Measurements from ENCODE around the gene KSR1.
A peak's percentile ranks its signal among the peaks of the same experiment; 100 is the strongest.

Gene KSR1

DNA sequence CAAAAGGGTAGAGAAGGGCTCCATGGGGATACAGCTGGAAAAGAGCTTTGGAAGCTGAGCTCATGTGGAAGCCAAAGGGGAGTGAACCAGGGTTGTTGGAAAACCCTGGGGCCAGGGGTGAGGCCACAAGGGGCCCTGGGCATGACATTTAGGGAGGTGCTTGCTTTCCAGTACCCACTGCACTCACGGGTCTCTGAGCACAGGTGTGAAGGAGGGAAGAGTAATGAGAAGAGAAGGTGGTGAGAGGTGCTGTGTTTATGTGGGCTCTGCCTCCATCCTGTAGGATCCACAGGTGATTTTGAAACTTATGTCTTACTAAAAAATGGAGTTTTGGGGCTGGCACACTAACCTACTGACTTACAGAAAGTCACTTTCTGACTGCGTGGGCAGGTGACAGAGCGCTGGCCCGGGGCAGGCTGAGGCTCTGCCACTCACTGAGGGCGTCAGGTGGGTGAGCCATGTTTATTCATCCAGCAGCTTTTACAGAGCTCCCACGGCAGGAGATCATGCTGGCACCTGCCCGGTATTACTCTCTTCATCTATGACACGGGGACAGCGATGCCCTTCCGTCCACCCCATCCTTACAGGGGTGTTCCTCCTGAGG, 18.9 kb downstream of the KSR1 start:
- no peak for DNase-seq

GRCh38 chr17:27475981-27476895, 20.0 kb downstream of the KSR1 start:
- DNase-seq, result no peak

DNA sequence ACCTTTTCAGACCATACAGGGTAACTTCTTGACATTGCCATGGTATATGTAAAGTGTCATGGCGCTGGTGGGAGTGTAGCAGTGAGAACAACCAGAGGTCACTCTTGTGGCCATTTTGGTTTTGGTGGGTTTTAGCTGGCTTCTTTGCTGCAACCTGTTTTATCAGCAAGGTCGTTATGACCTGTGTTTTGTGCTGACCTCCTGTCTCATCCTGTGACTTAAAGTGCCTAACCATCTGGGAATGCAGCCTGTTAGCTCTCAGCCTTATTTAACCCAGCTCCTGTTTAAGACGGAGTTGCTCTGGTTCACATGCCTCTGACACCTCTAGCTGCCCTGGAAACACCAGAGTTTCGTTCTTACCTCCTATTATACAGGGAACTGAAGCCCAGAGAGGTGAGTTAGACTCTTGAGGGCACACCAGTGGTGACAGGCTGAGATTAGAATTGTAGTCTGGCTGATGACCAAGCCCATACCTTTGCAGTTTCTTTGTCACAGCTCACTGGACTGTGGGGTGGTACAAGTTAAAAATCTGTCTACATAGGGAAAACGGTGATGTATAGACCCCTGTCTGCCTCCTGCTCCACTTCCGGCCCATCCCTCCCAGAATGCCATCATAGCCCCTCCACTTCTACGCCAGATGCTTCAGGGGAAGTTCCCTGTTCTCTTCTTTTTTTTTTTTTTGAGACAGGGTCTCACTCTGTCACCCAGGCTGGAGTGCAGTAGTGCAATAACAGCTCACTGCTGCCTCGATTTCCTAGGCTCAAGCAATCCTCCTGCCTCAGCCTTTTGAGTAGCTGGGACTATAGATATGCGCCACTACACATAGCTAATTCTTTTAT, 21.0 kb downstream of the KSR1 start:
- no peak for DNase-seq

GRCh38 chr17:27477971-27478684, 21.9 kb downstream of the KSR1 start:
- DNase-seq, result no peak

GRCh38 chr17:27478901-27479538, 22.8 kb downstream of the KSR1 start:
- no peak for DNase-seq

- DNase-seq, result no peak
Observed at GRCh38 chr17:27479838-27480237, 23.6 kb downstream of the KSR1 start.

DNA sequence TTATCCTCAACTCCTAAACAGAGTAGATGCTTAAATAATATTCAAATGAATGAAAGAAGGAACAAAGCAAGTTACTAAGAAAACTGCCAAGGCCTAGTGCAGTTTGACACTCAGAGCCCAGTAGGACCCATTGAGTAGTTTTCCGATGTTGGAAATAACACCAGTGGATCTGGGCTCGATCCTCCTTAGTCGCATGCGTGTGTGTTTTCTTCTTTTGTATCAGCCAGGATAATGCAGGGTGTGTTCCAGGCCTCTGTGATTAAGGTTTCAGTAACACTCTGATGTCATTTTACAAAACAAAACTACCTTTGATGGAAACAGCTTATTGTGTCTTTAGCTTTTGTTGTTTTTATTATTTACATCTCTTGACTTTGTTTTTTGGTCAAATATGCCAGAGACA, 24.5 kb downstream of the KSR1 start:
- DNase-seq, result no peak

DNA sequence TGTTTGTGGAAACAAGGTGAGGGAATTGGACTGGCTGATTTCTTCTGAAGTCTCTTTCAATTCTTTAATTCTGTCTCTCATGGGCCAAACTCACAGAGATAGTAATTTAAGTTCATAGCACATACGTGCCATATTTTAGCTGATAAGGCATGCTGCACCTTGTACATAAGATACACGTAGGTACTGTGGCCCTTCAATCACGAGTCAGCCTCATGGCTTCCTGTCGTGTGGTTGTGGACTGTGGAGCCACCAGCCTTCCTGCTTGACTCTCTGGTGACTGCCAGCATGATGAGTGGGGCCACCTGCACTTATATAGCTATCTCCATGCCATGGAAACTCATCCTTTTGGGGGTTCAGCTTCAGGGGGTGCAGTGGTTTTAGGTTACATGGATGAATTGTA, 25.1 kb downstream of the KSR1 start:
- DNase-seq, result peak; percentile 46

DNA sequence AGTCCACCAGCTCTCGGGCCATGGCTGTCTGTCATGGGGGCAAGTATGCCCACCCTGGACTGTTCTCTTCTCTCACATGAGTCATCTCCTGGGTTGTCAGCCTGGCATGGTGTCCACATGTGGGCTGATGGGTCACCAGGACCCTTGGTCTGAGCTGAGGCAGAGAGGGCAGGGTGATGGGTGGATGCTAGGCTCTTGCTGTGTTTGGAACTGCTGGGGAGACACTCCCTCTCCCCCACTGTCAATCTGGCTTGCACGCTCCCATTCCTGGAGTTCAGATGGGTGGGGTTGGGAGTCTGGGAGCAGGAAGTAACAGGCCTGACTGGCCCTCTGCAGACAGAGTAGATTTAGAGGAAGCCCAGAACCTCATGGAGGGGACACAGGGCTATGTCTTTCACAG, 28.9 kb downstream of the KSR1 start:
- DNase-seq, result no peak

GRCh38 chr17:27485716-27486495, 29.7 kb downstream of the KSR1 start:
- DNase-seq, result no peak

DNA sequence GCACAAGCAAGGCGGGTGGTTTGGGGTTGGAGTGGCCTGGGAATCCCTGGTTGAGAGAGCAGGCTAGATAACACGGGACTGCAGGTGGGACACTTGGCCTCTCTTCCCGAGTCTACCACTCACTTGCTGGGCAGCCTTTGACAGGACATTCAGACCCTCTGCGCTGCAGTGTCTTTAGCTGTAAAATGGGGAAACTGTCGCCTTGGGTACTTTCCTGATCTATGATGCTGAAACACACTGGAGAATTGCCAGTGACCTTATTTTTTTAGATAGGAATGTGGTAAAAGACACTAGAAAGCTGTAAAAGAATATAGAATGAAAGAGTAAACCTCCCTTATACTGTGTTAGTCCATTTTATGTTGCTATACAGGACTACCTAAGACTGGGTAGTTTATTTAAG, 30.5 kb downstream of the KSR1 start:
- no peak for DNase-seq

- DNase-seq, result no peak
Observed at GRCh38 chr17:27488231-27488630, 32.0 kb downstream of the KSR1 start.

GRCh38 chr17:27489045-27489715, 32.9 kb downstream of the KSR1 start:
- DNase-seq, result no peak

- DNase-seq, result no peak
Observed at GRCh38 chr17:27490391-27490790, 34.1 kb downstream of the KSR1 start.

- DNase-seq, result no peak
Observed at GRCh38 chr17:27491713-27492190, 35.5 kb downstream of the KSR1 start.

DNA sequence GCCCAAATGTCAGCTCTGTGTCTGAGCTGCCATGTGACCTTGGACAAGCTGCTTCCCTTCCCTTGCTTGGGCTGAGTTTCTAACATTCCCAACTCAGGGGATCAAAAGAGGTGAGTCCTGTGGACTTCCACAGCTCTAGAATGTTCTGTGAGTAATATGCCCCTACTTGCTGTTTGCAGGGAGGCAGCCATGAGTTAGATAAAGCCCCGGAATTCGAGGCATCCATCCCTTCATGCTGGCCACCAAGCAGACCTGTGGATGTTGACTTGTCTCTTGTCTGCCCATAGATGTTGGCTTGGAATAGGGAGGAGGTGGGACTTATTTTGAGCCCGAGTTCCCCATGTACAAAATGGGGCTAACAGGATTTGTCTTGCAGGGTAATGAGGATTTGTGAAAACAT, 36.2 kb downstream of the KSR1 start:
- no peak for DNase-seq

GRCh38 chr17:27493088-27493487, 36.8 kb downstream of the KSR1 start:
- DNase-seq, result no peak

DNA sequence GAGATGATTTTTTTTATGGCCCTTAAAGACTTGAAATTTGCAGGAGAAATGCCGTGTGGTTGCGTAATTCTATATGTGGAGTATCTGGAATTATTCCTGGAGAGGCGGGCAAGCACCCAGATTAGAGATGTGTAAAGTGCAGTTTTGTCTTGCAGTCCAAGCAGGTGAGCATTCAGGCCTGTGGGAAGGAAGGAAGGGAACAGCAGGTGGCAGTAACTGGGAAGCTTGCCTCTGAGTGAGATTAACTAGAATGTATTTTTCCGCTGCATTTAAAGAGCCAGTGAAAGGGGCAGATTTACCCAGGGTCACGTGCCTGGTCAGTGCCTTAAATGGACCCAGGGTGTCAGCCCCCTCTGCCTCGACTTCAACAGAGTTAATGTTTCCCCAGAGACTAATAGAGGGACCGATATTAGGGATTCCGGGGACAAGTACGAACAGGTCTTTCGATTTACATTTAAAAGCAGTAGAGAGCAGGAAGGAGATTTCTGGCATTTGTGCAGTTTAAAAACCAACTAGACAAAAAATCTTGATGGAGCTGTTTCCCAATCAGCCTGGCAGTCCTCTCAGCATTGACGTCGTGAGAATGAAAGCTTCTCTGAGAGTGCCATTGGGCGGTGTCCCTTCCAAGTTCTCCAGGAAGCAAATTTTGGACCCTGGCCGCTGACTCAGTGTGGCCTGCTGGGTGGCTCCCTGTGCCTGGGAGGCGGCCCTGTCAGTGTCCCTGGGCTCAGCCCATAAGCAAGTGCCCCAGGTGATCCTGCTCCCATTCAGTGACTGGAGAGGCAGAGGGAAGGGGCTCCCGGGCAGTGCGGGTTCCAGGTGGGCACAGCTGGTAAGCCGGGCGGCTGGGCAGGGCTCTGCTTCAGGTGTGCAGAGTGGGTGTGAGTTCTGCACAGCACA, 38.2 kb downstream of the KSR1 start:
- DNase-seq, result no peak

GRCh38 chr17:27495460-27495859, 39.2 kb downstream of the KSR1 start:
- DNase-seq, result no peak

DNA sequence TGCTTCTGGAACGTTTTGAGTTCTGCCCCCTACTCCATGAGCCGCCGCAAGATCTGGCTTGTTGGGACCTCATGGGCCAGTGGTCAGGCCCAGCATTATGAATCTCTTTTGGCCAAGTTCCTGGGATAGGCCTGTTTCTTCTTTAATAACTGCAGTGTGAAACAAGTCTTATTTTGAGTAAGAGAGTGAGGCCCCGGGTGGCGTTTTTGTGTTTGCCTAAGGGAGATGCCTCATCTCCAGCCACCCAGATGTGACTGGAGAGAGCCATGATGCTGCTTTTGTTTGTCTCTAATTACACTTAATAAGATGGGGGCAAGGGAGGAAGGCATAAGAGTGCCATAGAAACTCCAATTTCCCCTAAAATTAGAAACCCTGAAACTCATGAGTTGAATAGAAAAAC, 39.8 kb downstream of the KSR1 start:
- no peak for DNase-seq
